IPS-20b (cell line): Measurements from ENCODE around the gene RALY.

Experiments used
- H3K27ac ChIP-seq: one replicate; pipeline ENCODE4 v1.5.1; 2013; ENCODE audit warnings: low read length
- H3K27me3 ChIP-seq: 2 replicates; pipeline ENCODE4 v1.6.1; 2013; ENCODE audit warnings: mild to moderate bottlenecking, low read length, inconsistent platforms; ENCODE audit not compliant: insufficient read depth
- H3K36me3 ChIP-seq: 2 replicates; pipeline ENCODE4 v1.6.1; 2013; ENCODE audit warnings: low read depth, mild to moderate bottlenecking, inconsistent platforms, low read length, moderate library complexity; ENCODE audit not compliant: insufficient read depth
- H3K4me1 ChIP-seq: 2 replicates; pipeline ENCODE4 v1.6.1; 2013; ENCODE audit warnings: mild to moderate bottlenecking, control low read depth, inconsistent platforms, low read length, moderate library complexity; ENCODE audit not compliant: insufficient read depth
- H3K4me3 ChIP-seq: 2 replicates; pipeline ENCODE4 v1.5.1; 2013; ENCODE audit warnings: mild to moderate bottlenecking, low read length, inconsistent platforms
- H3K9ac ChIP-seq: 2 replicates; pipeline ENCODE4 v1.6.1; 2013; ENCODE audit warnings: low read depth, mild to moderate bottlenecking, inconsistent platforms, low read length, moderate library complexity
- H3K9me3 ChIP-seq: 2 replicates; pipeline ENCODE4 v1.6.1; 2013; ENCODE audit warnings: mild to moderate bottlenecking, low read depth, low read length, inconsistent platforms; ENCODE audit not compliant: insufficient read depth

Gene RALY

DNA sequence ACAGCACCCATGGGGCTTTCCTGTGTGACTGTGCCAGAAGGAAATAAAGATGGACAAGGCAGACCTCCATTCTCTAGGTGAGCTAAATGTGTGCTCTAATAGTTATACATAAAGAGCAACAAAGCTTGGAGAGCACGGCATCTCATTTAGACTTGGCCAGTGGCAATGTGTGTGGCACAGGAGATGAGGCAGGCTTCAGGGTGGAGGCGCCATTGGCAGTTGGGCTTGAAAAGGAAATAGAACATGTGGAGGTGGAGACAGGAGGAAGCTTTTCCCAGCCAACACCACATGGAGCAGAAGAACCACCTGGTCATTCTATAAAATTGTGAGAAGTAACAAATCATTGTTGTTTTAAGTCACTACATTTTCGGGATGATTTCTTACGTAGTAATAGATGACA is 3.6 kb upstream of the RALY start:
- Histone ChIP-seq H3K27ac (no peak overlapping the region), H3K4me1 (0 out of 2 replicates have a peak, but pooled peaks cover 10% of the 10 kb centered on the region), H3K36me3 (no peaks in the 10 kb centered on the region), H3K9ac (no peak overlapping the region), H3K27me3 (no peaks in the 10 kb centered on the region), H3K9me3 (no peaks in the 10 kb centered on the region), H3K4me3 (no peak overlapping the region)

DNA sequence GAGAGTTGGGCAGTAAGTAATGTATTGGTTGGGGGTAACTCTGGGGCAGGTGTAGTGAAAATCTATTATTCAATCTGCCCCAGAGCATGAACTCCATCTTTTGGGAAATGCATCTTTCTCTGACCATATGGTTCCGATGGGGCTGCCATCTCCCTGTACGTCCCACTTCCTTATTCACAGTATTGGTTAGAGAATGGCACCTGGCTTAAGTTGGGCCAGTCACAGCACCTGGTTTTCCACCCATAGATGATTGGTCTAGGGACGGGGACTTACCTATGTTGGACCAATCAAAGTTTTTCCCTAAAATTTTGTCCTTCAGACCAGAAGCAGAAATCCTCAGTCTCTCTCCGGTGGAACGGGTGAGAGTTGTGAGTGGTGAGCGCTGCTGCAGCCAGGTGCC is 2.2 kb upstream of the RALY start:
- H3K27ac ChIP-seq, result no peak overlapping the region
- 0 out of 2 replicates have a peak overlapping the region, but pooled peaks have one; percentile 92 for H3K9ac ChIP-seq
- H3K27me3 ChIP-seq, result no peaks in the 10 kb centered on the region
- H3K4me3 ChIP-seq, result peak overlapping the region; percentile 91
- H3K36me3 ChIP-seq, result no peaks in the 10 kb centered on the region
- 0 out of 2 replicates have a peak, but pooled peaks cover 10% of the 10 kb centered on the region for H3K4me1 ChIP-seq
- H3K9me3 ChIP-seq, result no peaks in the 10 kb centered on the region

DNA sequence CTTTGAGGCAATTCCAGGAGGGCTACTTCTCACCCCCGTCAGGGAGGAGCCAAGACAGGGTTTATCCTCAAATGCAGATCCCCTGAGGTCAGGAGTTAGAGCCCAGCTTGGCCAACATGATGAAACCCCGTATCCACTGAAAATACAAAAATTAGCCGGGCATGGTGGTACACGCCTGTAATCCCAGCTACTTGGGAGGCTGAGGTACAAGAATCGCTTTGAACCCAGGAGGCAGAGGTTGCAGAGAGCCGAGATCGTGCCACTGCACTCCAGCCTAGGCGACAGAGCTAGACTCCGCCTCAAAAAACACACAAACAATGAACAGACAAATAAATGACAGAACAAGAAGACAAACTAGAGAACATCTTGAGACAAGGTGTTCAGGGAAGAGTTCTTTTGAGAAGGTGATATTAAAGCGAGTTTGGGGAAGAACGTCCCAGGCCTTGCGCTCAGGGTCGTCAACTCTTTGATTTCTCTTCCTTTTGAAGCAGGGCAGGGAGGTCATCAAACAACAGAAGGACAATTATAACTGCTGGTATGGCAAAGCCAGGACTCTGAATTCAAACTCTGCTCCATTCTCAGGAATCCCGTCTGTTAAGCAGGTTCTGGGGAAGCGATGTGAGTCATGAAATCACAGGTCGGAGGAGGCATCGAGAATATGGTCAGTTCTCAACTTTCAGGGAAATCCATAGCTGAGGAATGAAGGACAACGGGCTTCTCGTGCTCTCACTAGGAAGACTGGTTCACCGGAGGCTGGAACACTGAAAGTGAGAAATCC is 1.4 kb upstream of the RALY start:
- H3K4me3 ChIP-seq, result peak overlapping the region; percentile 91
- no peaks in the 10 kb centered on the region for H3K36me3 ChIP-seq
- H3K9ac ChIP-seq, result peak overlapping the region; percentile 92
- H3K4me1 ChIP-seq, result 0 out of 2 replicates have a peak, but pooled peaks cover 10% of the 10 kb centered on the region
- H3K27me3 ChIP-seq, result no peaks in the 10 kb centered on the region
- H3K9me3 ChIP-seq, result no peaks in the 10 kb centered on the region
- H3K27ac ChIP-seq, result peak overlapping the region; percentile 54

DNA sequence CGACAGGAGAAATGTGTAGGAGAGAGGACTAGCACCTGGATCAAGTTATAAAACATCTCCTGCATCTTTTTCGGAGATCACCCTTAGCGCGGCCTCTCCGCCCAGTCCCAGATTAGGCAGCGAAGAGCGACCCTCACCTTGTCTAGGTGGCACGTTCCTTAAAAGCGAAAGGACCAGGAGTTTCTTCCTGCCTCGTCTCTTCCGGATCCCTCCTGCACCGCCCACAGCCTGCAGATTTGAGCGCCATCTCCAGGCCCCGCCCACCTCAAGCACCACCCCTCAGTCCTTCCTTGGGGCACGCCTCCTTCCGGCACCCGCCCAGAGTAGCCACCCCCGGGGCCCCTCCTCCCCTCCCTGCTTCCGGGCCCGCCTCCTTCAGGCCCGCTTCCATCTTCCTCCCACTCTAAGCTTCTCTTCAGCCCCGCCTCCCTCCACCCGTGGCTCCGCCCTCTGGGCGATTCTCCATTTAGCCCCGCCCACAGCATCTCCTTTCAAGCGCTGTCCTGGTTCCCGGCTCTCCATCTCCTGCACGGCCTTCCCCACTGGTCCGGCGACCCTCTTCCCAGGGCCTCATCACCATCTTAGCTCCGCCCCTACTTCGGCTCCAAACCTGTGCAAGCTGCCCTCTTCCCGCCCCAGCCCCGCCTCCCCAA is 662 bp upstream of the RALY start:
- no peaks in the 10 kb centered on the region for H3K27me3 ChIP-seq
- H3K27ac ChIP-seq, result peak overlapping the region; percentile 54
- no peaks in the 10 kb centered on the region for H3K36me3 ChIP-seq
- H3K4me3 ChIP-seq, result peak overlapping the region; percentile 91
- no peaks in the 10 kb centered on the region for H3K9me3 ChIP-seq
- H3K4me1 ChIP-seq, result 0 out of 2 replicates have a peak, but pooled peaks cover 10% of the 10 kb centered on the region
- peak overlapping the region; percentile 96 for H3K9ac ChIP-seq

DNA sequence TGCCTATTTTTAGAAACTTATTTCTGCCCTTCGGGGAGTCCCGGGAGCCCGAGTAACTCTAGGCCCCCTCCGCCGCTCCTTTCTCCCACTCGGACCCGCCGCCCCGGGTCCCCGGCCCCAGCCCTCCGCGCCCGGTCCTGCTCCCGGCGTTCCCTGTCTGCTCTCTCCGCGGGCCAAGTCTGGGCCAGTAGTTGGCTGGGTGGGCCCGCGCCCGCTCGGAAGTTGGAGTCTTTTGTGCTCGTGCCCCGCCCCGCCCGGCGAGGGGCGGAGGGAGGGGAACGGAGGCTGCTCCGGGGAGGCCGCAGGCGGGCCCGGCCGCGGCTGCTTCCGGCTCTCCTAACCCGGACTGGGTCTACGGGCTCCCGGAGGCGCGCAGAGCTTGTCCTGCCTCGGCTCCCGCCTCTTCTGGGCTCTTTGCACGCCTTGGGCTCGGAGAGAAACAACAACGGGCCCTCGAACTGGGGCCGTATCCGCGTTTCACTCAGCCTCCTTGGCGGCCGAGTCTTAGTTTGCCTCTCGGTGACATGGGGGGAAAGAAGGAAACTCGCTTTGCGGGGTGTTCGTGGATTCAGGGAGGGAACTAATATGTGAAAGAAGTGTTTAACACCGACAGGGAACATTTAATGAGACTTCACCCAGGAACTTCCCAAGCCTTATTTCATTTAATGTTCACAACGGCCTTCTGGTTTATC is 657 bp downstream of the RALY start:
- Histone ChIP-seq H3K36me3 (no peaks in the 10 kb centered on the region), H3K9ac (peak overlapping the region; percentile 96), H3K27me3 (no peaks in the 10 kb centered on the region), H3K9me3 (no peaks in the 10 kb centered on the region), H3K4me1 (0 out of 2 replicates have a peak, but pooled peaks cover 10% of the 10 kb centered on the region), H3K27ac (no peak overlapping the region), H3K4me3 (peak overlapping the region; percentile 91)

DNA sequence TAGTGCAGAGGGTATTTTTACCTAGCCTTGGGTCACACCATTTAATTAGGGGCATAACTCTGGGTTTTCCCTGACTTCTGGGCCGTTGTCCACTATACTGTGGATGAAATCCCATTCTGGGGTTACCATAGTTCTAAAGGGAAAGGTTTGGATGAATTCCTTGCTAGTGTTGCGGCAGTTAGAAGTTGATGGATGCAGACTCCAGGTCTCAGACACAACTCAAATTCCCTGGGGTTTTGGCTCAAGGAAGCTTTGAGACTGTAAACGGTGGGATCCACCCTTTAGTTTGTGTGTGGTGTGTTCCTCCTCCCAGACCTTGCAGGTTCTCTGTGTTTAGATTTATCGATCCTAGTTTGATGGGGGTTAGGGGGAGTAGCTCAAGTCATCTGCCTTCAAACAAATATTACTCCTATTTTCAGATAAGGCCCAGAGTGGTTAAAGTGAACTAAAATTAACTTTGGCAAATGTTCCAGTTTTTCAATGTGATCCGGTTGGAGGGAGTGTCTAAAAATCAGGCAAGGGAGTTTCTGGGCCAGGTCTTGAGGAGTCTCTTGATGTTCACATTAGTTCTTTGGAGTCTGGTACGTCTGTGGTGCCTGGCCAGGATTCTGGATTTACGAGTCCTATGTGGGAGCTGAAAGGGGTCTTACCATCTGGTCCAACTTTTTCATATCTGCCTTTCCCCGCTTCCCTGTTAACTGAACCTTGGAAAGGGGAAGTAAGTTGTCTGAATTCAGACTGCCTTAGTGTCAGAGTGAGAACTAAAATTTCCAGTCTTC is 1.5 kb downstream of the RALY start:
- Histone ChIP-seq H3K27me3 (no peaks in the 10 kb centered on the region), H3K36me3 (no peaks in the 10 kb centered on the region), H3K4me3 (peak overlapping the region; percentile 91), H3K9ac (peak overlapping the region; percentile 96), H3K4me1 (0 out of 2 replicates have a peak, but pooled peaks cover 14% of the 10 kb centered on the region), H3K27ac (no peak overlapping the region), H3K9me3 (no peaks in the 10 kb centered on the region)

DNA sequence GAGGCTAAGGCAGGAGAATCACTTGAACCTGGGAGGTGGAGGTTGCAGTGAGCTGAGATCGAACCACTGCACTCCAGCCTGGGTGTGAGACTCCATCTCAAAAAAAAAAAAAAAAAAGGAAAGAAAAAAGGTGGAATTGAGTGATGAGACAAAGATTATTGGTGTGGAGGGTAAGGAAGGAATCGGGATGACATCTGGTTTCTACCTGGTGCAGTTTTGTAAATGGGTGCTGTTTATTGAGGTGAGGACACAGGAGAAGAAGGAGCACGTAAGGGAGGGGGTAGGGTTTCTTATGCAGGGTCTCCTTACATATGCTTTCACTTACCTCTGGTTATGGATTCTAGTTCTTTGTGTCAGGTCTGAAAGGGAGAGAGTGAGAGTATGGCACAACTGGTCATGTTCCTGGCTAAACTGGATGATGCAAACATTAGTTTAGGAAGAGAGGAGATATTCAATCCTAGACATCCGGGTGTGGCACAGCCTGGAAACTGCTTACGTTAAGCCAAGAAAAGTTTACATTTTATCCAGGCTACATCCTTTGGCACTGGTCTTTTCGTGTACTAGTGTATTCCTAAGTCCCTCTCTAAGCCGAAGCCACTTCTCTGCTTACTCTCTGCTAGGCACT is 5.4 kb downstream of the RALY start:
- Histone ChIP-seq H3K9ac (no peak overlapping the region), H3K4me3 (no peak overlapping the region), H3K9me3 (no peaks in the 10 kb centered on the region), H3K27ac (no peak overlapping the region), H3K4me1 (0 out of 2 replicates have a peak, but pooled peaks cover 4% of the 10 kb centered on the region), H3K27me3 (no peaks in the 10 kb centered on the region), H3K36me3 (0 out of 2 replicates have a peak, but pooled peaks cover 4% of the 10 kb centered on the region)

DNA sequence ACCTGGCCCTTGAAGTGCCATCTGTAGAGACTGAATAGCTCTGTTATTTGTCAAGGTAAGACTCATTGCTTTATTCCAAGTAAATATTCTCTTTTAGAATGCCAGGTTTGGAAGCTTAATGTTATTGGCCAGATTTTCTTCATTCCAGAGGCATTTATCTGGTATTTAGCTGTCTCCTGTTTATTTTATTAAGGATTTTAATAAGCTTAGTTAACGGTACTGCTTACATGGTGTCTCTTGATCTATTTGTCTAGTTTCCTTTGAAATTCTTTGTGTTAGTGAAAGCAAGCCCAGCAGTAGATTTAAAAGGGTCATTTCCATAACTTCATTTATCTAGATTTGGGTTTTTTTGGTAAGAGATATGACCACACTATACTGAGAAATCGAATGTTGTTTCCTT is 7.7 kb downstream of the RALY start:
- H3K4me3 ChIP-seq, result no peak overlapping the region
- no peak overlapping the region for H3K9ac ChIP-seq
- H3K36me3 ChIP-seq, result 0 out of 2 replicates have a peak, but pooled peaks cover 4% of the 10 kb centered on the region
- H3K4me1 ChIP-seq, result 0 out of 2 replicates have a peak, but pooled peaks cover 4% of the 10 kb centered on the region
- no peaks in the 10 kb centered on the region for H3K9me3 ChIP-seq
- no peaks in the 10 kb centered on the region for H3K27me3 ChIP-seq
- H3K27ac ChIP-seq, result no peak overlapping the region

DNA sequence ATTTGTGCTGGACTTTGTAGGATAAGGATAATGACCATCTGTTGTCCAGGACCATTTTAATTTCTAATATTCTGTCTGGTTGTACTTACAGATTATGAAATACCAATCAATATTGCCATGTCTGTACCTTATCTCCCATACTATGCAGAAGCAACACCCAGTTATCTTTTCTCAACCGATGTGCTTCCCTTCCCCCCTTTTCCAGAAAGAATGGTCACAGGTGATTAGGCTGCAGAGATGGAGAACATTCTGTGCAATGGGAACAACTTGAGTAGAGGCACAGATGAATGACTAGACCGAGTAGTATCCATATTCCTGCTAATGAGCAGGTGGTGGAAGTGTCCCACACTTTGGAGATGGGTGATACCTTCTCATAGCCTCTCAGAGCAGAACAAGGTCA is 10.5 kb downstream of the RALY start:
- Histone ChIP-seq H3K4me1 (peaks cover 14% of the 10 kb centered on the region; the same call in 1 of the 2 replicates), H3K27me3 (no peaks in the 10 kb centered on the region), H3K27ac (no peak overlapping the region), H3K9ac (no peak overlapping the region), H3K36me3 (0 out of 2 replicates have a peak, but pooled peaks cover 4% of the 10 kb centered on the region), H3K4me3 (no peak overlapping the region), H3K9me3 (no peaks in the 10 kb centered on the region)

DNA sequence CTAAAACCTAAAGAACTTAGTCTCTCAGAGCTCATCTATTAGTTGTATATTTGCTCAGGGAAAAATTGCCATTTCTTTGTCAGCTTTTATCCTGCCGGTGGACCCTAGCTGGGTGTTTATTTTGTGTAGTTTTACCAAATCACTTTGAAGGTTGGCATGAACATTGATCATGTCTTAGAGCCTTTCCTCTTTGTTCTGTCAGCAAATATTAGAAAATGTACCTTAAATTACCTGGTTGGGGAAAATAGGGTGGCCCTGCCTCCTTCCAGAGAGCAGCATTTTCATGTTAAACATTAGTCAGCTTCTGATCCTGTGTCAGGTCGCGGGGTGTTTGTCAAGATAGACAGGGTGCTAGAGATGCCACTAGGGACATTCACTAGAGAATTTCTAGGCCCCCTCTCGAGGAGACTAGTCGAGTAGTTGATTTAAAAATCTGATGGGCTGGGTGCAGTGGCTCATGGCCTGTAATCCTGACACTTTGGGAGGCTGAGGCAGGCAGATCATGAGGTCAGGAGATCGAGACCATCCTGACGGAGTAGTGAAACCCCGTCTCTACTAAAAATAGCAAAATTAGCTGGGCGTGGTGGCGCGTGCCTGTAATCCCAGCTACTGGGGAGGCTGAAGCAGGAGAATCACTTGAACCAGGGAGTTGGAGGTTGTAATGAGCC is 11.2 kb downstream of the RALY start:
- Histone ChIP-seq H3K9me3 (no peaks in the 10 kb centered on the region), H3K27ac (no peak overlapping the region), H3K4me1 (peaks cover 19% of the 10 kb centered on the region; the same call in 1 of the 2 replicates), H3K4me3 (no peak overlapping the region), H3K36me3 (0 out of 2 replicates have a peak, but pooled peaks cover 4% of the 10 kb centered on the region), H3K27me3 (no peaks in the 10 kb centered on the region), H3K9ac (no peak overlapping the region)
